ENCODE measurements around the gene PSD. TPM values are rescaled to one million over a fixed set of nuclear protein-coding genes. Genes with fewer than 3 reads are reported as not detected.

The PSD gene
- total RNA-seq, 1 donor from 2014 or later, result 2.4 TPM

DNA sequence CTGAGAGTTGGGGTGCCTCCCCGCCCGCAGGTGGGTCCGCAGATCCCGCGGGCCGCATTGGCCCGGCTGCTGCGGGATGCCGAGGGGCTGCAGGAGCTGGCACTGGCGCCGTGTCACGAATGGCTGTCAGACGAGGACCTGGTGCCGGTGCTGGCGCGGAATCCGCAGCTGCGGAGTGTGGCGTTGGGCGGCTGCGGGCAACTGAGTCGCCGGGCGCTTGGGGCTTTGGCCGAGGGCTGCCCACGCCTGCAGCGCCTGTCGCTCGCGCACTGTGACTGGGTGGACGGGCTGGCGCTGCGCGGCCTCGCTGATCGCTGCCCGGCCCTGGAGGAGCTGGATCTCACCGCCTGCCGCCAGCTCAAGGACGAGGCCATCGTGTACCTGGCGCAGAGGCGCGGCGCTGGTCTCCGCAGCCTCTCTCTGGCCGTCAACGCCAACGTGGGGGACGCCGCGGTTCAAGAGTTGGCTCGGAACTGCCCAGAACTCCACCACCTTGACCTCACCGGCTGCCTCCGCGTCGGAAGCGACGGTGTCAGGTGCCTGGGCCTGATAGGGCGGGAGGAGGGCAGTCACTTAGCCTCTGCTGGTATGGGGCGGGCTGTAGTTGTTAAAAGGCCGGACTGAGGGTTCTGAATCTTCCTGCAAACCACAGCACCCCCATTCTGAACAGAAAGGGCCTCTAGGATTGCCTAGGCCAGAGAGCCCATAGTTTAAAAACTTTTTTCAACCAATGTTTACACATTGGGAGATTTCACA, 3.4 kb upstream of the PSD start:
- intact Hi-C loops (cut with micrococcal nuclease), result loop anchor here (1.0 to 10.0 kb wide), 12 partner anchors 10 to 357 kb away; partner anchors contain the start of genes ACTR1A, CUEDC2 and HPS6

DNA sequence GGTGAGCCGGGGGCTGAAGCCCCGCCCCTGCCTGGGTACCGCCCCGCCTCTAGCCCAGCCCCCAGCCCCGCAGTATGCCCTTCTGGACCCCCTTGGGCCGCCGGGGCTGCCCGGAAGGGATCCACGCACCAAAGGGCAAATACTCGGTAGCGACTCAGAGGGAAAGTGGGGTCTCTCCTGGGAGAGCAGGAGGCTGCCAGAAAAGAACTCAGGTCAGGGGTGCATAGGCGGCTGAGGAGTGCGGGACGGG, 2.8 kb upstream of the PSD start:
- intact Hi-C loops (cut with micrococcal nuclease), result loop anchor here (1.0 to 10.0 kb wide), 10 partner anchors 11 to 357 kb away; partner anchors contain the start of genes ACTR1A, CUEDC2 and HPS6

DNA sequence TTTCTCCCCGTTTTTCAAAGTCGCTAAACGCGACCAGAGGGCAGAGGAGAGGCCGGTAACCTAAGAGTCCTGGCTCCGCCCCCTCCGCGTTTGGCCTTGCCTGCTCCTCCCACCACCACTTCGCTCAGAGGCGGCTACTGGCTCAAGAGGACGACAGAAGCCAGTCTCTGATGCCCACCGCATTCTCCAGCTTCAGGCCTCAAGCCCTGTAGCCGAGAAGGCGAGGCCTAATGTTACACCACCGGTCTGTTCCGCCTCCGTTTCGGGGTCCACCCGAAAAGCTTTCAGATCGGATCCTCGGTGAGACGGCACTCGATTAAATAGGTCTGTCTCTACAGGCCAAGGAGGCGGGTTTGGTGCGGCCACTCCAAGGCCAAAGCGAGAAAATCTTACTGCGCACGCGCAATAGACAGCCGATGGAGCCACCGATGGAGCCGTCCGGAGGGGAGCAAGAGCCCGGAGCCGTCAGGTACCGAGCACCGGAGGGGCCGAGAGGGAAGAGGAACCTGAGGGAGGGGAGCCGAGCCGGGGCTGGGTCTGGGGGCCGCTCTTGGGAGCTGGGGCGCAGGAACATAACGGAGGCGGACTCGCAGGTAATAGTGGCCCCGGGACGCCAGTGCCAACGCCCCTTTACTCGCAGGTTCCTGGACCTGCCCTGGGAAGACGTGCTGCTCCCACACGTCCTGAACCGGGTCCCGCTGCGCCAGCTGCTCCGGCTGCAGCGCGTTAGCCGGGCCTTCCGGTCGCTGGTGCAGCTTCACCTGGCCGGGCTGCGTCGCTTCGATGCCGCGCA, 2.3 kb upstream of the PSD start, which contains the start of gene FBXL15:
Gene FBXL15, plus strand, starts transcription at position 123 of the 793 bp plus-strand sequence. Its CDS starts 294 bp downstream, at position 417.
- intact Hi-C loops (cut with micrococcal nuclease), result loop anchor here (1.0 to 10.0 kb wide), 11 partner anchors 11 to 356 kb away; partner anchors contain the start of genes ACTR1A, CUEDC2, HPS6 and NOLC1

DNA sequence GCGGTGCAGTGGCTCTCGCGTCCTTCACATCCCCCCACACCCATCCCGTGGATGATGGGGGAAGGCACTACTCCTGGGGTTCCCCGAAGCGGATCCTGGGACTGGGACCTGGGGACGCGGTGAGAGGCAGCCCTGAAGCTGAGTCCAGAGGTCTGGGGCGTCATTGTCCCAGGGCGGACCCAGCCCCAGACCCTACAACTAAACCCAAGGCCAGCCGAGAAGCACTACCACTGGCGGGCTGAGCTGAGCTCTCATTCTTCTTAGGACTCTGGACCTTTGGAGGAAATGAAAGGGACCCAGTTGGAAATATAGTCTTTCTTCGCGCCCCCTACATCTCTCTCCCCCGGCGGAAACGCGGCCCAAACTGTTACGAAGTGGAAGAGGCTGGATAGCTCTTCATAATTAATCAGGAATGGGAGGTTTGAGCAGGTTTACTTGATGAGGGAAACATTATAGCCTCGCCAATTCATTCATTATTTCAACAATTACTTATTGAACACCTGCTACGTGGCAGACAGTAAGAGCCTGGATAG, 1.7 kb upstream of the PSD start:
- intact Hi-C loops (cut with micrococcal nuclease), result loop anchor here (1.0 to 10.0 kb wide), 3 partner anchors 253 to 355 kb away; partner anchors contain the start of genes HPS6 and NOLC1

DNA sequence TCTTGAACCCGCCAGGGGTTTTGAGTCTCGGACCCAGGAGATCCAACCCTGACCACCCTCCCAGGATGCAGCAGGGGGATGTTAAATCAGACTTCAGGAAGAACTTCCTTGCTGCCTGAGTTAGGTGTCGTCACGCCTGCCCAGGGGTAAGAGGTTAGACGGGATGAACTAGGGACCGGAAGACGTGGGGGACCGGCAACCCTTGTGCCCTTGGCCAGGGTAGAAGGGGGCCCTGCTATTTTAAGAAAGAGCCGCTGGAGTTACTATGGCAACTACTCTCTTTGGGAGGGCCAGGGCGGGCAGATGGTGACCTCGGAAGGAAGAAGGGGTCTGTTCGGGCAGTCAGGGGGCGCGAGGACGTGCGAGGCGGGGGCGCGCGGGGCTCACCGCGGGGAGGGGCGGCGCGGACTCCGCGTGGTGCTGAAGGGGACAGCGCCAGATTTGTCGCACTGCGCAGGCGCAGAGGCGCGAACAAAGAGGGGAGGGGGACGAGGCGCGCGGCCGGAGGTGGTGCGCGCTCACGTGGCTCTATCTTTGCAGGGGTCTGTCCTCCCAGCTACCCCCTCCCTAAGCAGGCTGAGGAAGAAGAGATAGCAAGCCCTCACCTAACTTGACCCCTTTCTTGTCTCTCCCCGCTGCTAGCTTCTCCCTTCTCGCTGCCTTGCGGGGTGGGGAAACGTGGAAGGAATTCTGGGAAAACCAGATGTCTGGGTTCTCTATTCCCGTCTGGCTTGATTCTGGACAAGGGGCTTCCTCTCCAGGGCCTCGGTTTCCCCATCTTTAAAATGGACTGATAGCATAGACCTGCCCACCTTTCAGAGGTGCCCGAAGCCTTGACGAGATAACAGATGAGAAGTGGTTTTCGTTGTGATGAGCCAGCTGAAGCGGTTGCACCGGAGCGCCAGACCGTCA, 940 bp upstream of the PSD start:
- intact Hi-C loops (cut with micrococcal nuclease), result loop anchor here (1.0 to 10.0 kb wide), 3 partner anchors 252 to 355 kb away; partner anchors contain the start of genes HPS6 and NOLC1

DNA sequence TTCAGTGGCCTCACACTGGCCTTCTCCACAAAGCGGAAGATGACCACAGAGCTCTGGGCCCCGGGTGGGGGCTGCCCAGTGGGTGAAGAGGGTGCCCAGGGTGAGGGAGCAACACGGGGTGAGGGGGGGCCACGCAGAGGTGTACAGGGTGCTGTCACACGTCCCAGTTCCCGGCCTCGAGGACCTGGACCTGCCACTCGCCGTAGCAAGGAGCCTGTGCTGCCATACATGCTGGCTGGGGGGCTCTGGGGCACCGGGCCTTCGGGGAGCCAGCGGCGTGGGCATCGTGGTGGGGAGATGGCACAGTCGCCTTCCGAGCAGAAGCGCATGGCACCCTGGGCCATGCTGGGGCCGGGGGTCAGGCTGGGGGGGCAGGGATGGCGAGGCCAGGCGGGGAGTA, 1.9 kb downstream of the PSD start:
- intact Hi-C loops (cut with micrococcal nuclease), result no loop called here

DNA sequence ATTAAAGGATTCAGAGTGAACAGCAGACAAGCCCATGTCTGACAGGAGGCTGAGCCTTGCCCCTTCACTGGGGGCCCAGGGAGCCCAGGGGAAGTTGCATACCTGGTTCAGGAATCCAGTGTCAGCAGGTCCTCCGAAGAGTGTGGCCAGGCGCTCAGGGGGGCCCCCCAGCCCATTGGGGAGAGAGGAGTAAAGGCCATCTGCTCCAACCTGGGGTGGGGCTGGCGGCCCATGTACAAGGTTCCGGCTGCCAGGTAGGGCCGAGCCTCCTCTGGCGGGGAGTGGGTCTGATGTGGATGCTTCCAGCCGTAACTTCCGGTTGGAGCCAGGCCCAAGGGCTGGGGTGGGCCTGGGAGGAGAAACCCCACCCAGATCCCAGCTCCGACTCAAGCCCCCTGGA, 2.3 kb downstream of the PSD start:
- intact Hi-C loops (cut with micrococcal nuclease), result no loop called here

DNA sequence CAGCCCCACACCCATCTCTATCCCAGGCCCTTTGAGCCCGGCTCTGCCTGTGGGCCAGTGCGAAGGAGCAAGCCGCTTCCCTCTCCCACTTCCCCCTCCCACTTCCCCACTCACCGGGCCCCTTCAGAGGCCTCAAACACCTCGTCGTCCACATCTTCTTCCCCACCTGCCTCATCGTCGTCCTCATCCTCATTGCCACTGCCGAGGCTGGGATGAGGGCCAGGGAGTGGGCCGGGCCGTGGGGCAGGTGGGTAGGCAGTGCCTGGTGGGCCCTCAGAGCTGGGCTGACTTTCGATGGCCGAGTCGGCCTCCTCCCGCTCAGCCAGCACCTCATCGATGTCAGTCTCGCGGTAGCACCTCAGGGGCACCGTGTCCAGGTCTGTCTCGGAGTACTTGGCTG, 3.8 kb downstream of the PSD start:
- intact Hi-C loops (cut with micrococcal nuclease), result no loop called here

DNA sequence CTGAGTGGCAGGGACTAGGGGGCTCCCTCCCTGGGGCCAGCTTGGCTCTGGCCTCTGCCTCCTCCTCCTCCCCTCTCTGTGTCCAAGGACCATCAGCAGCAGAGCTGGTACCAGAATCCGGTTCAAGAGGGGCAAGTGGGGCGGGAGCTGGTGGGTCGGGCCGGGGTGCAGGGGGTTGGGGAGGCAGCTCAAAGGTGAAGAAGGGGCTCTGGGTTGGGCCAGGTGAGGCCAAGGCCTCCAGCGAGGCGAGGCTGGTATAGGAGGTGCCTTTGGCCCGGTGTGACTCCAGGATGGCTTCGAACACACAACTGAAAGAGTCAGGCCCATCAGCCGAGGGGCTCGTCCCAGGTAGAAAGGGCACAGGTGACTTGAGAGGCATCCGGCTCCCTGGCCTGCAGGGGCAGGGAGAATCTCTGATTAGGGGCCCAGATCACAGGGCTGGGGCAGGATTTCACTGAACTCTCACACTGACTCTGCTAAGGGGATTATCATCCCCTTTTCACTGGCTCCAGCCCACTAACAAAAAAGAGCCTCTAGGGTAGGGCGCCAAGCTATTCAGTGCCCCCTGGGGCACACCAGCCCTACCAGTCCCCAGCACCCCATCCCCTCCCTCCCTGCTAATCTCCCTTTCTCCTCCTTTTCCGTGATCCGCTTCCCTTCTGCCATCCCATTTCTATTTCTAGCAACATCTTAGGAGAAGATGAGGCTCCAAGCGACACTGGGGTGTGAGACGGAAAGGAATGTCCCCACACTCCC, 4.6 kb downstream of the PSD start:
- intact Hi-C loops (cut with micrococcal nuclease), result no loop called here

DNA sequence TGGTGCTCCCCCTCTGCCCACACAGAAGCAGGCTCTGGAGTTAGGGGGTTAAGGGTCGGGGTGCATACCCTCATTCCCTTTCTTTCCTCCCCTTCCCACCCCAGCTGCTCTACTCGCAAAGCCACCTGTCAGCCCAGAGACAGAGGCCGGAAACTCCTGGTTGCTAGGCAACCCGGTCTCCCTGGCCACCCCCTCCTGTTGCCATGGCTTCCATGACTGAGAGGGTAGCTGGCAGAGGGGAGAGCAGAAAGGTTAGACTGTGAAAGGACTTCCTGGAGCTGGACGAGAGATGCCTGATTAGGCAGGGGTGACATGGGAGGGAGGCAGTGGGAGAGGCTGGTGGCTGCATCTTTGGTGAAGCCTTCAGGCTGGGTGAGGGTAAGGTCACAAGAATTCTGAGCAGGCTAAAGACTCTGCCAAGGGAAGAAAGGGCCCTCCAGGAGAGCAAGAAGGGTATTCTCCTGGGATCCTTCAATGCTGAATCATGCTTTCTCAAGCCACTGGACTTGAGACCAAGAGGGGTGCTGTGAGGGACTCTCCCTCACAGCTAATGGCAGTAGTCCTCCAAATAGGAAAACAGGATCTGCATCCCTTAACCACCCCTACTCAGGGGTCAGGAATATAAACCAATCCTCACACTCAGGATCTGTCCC, 5.4 kb downstream of the PSD start:
- intact Hi-C loops (cut with micrococcal nuclease), result no loop called here

DNA sequence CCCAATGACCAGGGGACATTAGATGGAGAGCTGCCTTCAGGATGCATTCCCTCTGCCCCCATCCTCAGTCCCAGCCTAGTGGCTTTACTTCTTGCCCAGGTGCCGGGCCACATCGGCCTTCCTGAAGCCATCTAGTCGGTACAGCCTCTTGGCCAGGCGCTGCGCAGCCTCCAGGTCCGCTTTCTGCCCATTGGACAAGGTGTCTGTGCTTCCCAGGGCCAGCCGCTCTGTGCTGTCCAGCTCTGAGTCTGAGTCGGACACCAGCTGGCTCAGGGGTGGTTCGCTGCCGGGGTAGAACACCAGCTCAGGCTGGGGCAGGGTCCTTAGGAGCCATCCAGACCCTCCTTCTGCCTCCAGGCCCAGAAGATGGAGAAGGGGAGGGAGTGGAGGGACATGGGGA, 6.3 kb downstream of the PSD start:
- intact Hi-C loops (cut with micrococcal nuclease), result no loop called here

DNA sequence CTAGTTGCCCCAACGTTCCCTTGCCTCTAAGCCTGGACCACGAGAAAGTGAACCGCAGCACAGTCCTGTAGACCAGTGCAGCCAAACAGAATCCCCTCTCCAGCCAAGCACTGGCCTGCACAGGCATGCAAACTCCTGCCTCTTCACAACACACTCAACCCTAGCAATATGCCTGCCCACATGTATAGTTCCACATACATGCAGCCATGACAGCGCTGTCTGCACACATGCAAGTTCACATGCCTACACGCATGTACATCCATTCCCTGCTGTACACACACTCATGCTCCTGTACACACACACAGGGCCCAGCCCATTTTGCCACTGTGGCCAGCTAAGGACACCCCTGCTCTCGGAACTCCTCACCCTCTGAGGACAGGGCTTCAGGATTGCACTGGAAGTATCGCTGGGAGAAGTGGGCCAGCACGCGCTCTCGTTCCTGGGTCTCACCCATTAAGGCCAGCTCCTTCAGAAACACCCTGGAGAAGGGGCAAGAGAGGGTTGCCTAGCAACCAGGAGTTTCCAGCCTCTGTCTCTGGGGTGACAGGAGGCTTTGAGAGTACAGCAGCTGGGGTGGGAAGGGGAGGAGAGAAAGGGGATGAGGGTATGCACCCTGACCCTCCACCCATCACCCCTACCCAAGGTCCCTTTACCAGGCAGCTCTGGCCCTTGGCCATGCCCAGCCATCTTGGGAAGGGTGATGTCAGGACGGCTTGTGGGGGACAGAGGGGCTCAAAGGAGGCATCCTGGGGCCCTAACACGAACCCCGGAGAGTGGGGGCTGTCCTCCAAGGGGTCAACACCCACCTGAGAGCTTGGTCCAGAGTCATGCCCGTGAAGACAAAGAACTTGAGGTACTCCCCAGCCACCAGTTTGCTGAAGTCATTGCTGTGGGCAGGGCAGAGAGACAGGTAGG, 7.0 kb downstream of the PSD start:
- intact Hi-C loops (cut with micrococcal nuclease), result no loop called here

DNA sequence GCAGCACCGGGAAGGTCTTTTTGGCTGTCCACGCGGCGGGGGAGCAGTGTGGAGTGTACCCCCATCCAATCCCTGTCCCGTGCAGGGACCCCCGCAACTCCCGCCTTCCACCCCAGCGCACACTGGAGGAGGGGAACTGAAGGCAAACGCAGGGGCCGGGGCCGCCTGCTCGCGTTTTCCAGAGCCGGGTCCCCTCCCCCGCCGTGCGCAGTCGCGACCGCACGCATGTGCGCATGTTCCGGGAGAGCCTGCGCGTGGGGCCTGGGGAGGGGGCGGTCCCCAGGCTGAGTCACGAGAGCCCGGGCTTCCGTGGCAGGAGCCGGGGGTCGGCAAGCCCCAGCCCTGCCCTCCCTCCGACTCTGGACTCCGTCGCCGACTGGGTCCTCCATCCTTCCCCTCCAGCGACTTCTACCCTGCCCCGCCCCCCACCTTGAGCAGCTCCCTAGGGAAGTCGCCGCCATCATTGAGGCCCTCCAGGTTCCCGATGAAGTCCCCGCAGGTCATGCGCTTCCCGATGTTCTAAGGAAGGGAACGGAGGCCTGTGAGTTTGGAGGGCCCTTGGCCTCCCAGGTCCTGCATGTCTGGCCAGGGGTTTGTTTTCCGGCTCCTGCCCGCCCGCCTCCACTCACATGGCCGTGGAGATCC, 8.0 kb downstream of the PSD start:
- intact Hi-C loops (cut with micrococcal nuclease), result no loop called here

DNA sequence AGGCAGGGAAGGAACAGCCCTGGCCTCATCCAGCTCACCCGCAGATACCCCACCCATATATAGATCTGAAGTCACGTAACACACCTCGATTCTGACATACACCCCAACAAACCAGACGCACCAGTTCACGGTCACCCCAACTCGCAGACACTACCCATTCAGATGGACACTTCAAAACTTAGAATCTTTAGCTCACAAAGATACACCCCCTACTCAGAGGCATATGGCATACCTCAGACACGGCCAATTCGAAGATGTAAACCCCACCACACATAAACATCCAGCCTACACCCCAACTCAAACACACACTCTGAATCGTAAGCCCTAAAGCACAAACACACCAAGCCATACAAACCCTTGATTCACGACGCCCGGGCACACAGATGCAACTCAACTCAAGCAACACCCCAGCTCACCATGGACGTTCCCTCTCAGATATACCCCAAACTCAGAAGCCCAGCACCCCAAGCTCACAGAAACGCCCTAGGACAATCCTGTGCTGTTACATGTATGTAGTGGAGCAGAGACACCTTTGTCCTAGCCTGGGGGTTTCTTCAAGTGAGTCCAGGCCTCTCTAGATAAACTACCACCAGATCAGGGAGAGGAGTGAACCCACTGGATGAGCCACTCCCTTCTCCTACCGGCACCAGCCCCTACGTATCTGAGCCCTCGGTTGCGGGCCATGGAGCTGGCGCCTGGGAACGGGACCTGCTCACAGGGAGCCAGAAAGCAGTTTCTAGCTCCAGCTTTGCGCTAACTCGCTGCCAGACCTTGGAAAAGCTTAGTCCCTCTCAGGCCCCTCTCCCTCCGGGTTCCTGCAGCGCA, 8.8 kb downstream of the PSD start:
- intact Hi-C loops (cut with micrococcal nuclease), result loop anchor here (1.0 kb wide), 2 partner anchors 11 to 15 kb away; partner anchors contain the start of gene NFKB2

DNA sequence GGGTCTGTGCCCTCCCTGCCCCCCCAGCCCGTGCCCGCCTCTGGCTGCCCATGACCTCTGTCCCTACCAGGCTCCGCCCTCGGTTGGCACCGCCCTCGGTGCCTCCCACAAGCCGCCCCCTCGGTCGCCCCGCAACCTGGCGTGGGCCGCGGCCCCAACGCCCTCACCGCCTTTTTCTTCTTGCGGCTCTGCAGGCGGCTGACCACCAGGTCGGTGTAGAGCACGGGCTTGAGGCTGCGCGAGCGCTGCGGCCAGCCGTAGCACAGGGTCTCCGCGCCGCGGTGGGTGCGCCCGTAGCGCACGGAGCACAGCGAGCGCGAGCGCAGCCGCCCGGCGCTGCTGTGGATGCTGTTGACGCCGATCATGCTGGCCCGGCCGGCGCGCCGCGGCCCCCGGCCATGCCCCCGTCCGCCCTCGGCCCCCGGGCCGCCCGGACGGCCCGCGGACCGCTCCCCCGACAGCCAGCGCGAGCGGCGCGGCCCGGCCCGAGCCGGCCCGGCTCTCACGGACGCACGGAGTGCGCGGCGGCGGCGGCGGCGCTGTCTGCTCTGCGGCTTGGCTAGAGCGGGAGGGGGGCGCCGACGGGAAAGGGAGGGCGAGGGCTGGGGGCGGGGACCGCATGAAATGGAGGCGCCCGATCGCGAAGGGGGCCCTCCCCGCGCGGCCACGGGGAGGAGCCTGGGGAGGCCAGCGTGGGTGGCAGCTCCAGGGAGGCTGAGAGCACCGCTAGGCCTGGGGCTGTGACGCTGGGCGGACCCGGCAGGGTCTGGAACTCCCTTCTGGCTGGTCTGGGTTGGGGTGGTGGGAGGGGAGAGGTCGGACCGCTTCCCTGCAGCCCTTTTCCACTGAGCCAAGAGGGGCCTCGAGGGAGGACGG, 9.6 kb downstream of the PSD start:
- intact Hi-C loops (cut with micrococcal nuclease), result loop anchor here (1.0 kb wide), 2 partner anchors 12 to 14 kb away; partner anchors contain the start of gene NFKB2

DNA sequence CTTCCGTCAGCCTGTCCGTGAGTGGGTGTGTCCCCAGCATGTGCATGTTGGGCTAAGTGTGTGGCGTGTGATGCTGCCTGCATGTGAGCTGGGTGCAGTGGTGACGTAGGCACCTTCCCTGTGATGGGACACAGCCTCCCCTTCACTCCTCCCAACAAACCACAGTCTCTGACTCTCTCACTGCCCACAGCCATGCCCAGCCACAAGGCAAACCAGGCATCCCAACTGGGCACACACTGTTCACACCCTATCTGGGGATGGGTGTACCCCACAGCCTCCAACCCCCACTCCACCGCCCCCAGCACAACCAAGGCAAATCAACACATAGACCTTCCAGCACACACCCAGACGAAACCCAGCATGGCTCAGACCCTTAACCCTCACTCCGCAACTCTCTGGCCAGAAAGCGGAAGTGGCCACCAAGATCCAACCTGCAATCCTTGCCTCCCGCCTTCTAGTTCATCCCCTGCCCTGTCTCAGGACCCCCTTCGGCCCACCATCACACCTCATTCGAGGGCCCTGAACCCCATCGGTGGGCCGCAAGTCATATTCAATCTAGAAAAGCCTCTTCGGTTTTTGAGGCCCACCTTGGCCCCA, 10.4 kb downstream of the PSD start:
- intact Hi-C loops (cut with micrococcal nuclease), result no loop called here

Data from T-helper 1 cell treated with Interleukin-12 subunit alpha and Interleukin-12 subunit beta and Interleukin-4 antibody, amounts not matched to agents 30 ng/mL and 1 ng/mL, for 36 hours (primary cell).